Measurements from ENCODE around the gene IQCK. TPM values are rescaled to one million over a fixed set of nuclear protein-coding genes. Genes with fewer than 3 reads are reported as not detected.

The IQCK gene
- polyA plus RNA-seq, 4 donors, result 1.1 to 12.6 (median 5.1) TPM

GRCh38 chr16:19717314-19717713 is 757 bp upstream of the IQCK start:
- H3K9me3 ChIP-seq (ENCODE audit: control insufficient read depth in 2 of 2, insufficient read depth in 1 of 2, low read depth in 1 of 2, low read length in 1 of 2), result no peaks in the 10 kb centered on the region
- peak overlapping the region; percentile 89 to 96 (median 93) for H3K4me3 ChIP-seq (ENCODE audit: low read depth in 1 of 3, low read length in 3 of 3)
- H3K27ac ChIP-seq (ENCODE audit: low read depth in 1 of 3, low read length in 2 of 3), result peak overlapping the region in 2 of 3 donors; percentile 74 to 87
- peak in 1 of 2 donors; percentile 23 for DNase-seq
- WGBS, 3 donors, result 0% methylated on average over 10 of the region's 10 CpGs
- FAIRE-seq, result no peak
- peaks cover 3 to 15% (median 6%) of the 10 kb centered on the region in 3 donors for H3K4me1 ChIP-seq (ENCODE audit: control insufficient read depth in 3 of 3, insufficient read depth in 2 of 3, low read depth in 1 of 3, low read length in 2 of 3)
- H3K36me3 ChIP-seq (ENCODE audit: control insufficient read depth in 3 of 3, insufficient read depth in 2 of 3, low read depth in 1 of 3, low read length in 3 of 3), result peaks cover 2 to 24% (median 8%) of the 10 kb centered on the region in 3 donors
- H3K27me3 ChIP-seq (ENCODE audit: control insufficient read depth in 3 of 3, insufficient read depth in 3 of 3, low read length in 3 of 3), result no peaks in the 10 kb centered on the region

- Histone ChIP-seq H3K27me3 (ENCODE audit: control insufficient read depth in 3 of 3, insufficient read depth in 3 of 3, low read length in 3 of 3) (no peaks in the 10 kb centered on the region), H3K27ac (ENCODE audit: low read depth in 1 of 3, low read length in 2 of 3) (peak overlapping the region in 1 of 3 donors; percentile 67), H3K9me3 (ENCODE audit: control insufficient read depth in 2 of 2, insufficient read depth in 1 of 2, low read depth in 1 of 2, low read length in 1 of 2) (no peaks in the 10 kb centered on the region), H3K4me1 (ENCODE audit: control insufficient read depth in 3 of 3, insufficient read depth in 2 of 3, low read depth in 1 of 3, low read length in 2 of 3) (peaks cover 3 to 15% (median 6%) of the 10 kb centered on the region in 3 donors), H3K4me3 (ENCODE audit: low read depth in 1 of 3, low read length in 3 of 3) (peak overlapping the region; percentile 89 to 96 (median 93)), H3K36me3 (ENCODE audit: control insufficient read depth in 3 of 3, insufficient read depth in 2 of 3, low read depth in 1 of 3, low read length in 3 of 3) (peaks cover 2 to 14% (median 8%) of the 10 kb centered on the region in 3 donors)
- WGBS, 3 donors, result 1% methylated on average over 21 of the region's 21 CpGs
- FAIRE-seq (no peak), DNase-seq (peak in 1 of 2 donors; percentile 20)
These were observed 524 bp downstream of the IQCK start for GRCh38 chr16:19718624-19718965.

- Histone ChIP-seq H3K4me1 (ENCODE audit: control insufficient read depth in 3 of 3, insufficient read depth in 2 of 3, low read depth in 1 of 3, low read length in 2 of 3) (peaks cover 0 to 5% (median 0%) of the 10 kb centered on the region in 3 donors), H3K27me3 (ENCODE audit: control insufficient read depth in 3 of 3, insufficient read depth in 3 of 3, low read length in 3 of 3) (no peaks in the 10 kb centered on the region), H3K27ac (ENCODE audit: low read depth in 1 of 3, low read length in 2 of 3) (no peak overlapping the region), H3K4me3 (ENCODE audit: low read depth in 1 of 3, low read length in 3 of 3) (no peak overlapping the region), H3K9me3 (ENCODE audit: control insufficient read depth in 2 of 2, insufficient read depth in 1 of 2, low read depth in 1 of 2, low read length in 1 of 2) (no peaks in the 10 kb centered on the region), H3K36me3 (ENCODE audit: control insufficient read depth in 3 of 3, insufficient read depth in 2 of 3, low read depth in 1 of 3, low read length in 3 of 3) (peaks cover 0 to 2% (median 0%) of the 10 kb centered on the region in 3 donors)
- DNase-seq (no peak), FAIRE-seq (no peak)
- WGBS, 3 donors, result 80 to 86% (median 86%) methylated on average over 11 of the region's 11 CpGs
These were observed 4.3 kb downstream of the IQCK start for GRCh38 chr16:19722269-19722952.

- no peaks in the 10 kb centered on the region for H3K9me3 ChIP-seq (ENCODE audit: control insufficient read depth in 2 of 2, insufficient read depth in 1 of 2, low read depth in 1 of 2, low read length in 1 of 2)
- H3K4me3 ChIP-seq (ENCODE audit: low read depth in 1 of 3, low read length in 3 of 3), result no peak overlapping the region
- no peak for DNase-seq
- no peaks in the 10 kb centered on the region for H3K27me3 ChIP-seq (ENCODE audit: control insufficient read depth in 3 of 3, insufficient read depth in 3 of 3, low read length in 3 of 3)
- H3K36me3 ChIP-seq (ENCODE audit: control insufficient read depth in 3 of 3, insufficient read depth in 2 of 3, low read depth in 1 of 3, low read length in 3 of 3), result peaks cover 0 to 2% (median 0%) of the 10 kb centered on the region in 3 donors
- WGBS, 3 donors, result 86 to 92% (median 87%) methylated on average over 7 of the region's 7 CpGs
- FAIRE-seq, result no peak
- H3K27ac ChIP-seq (ENCODE audit: low read depth in 1 of 3, low read length in 2 of 3), result no peak overlapping the region
- peaks cover 0 to 5% (median 0%) of the 10 kb centered on the region in 3 donors for H3K4me1 ChIP-seq (ENCODE audit: control insufficient read depth in 3 of 3, insufficient read depth in 2 of 3, low read depth in 1 of 3, low read length in 2 of 3)
These were observed 4.9 kb downstream of the IQCK start for GRCh38 chr16:19722981-19723380.

- H3K27me3 ChIP-seq (ENCODE audit: control insufficient read depth in 3 of 3, insufficient read depth in 3 of 3, low read length in 3 of 3), result no peaks in the 10 kb centered on the region
- H3K27ac ChIP-seq (ENCODE audit: low read depth in 1 of 3, low read length in 2 of 3), result no peak overlapping the region
- no peak for FAIRE-seq
- no peak overlapping the region for H3K4me3 ChIP-seq (ENCODE audit: low read depth in 1 of 3, low read length in 3 of 3)
- H3K9me3 ChIP-seq (ENCODE audit: control insufficient read depth in 2 of 2, insufficient read depth in 1 of 2, low read depth in 1 of 2, low read length in 1 of 2), result peaks cover 0 to 4% of the 10 kb centered on the region in 2 donors
- peaks cover 0 to 15% (median 3%) of the 10 kb centered on the region in 3 donors for H3K36me3 ChIP-seq (ENCODE audit: control insufficient read depth in 3 of 3, insufficient read depth in 2 of 3, low read depth in 1 of 3, low read length in 3 of 3)
- 88 to 97% (median 90%) methylated on average over 3 of the region's 3 CpGs for WGBS, 3 donors
- DNase-seq, result no peak
- H3K4me1 ChIP-seq (ENCODE audit: control insufficient read depth in 3 of 3, insufficient read depth in 2 of 3, low read depth in 1 of 3, low read length in 2 of 3), result no peaks in the 10 kb centered on the region
These were observed 10.5 kb downstream of the IQCK start for GRCh38 chr16:19728636-19728965.

DNA sequence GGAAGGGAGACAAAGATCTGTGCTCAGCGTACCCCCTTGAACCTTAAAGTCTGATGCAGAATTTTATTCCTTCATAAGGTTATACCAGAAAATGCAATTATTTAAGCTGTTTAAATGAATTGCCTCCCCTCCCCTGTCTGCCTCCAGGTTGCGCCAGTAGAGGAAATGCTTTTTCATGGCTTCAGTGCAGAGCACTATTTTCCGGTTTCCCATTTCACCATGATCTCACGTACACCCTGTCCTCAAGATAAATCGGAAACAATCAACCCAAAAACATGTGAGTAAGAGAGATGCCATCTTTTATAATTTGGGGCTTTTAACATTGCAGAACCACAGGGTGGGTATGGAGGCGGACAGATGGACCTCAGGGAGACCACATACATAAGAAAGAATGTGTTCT is 15.5 kb downstream of the IQCK start:
- Histone ChIP-seq H3K27ac (ENCODE audit: low read depth in 1 of 3, low read length in 2 of 3) (no peak overlapping the region), H3K4me3 (ENCODE audit: low read depth in 1 of 3, low read length in 3 of 3) (no peak overlapping the region), H3K9me3 (ENCODE audit: control insufficient read depth in 2 of 2, insufficient read depth in 1 of 2, low read depth in 1 of 2, low read length in 1 of 2) (peaks cover 0 to 4% of the 10 kb centered on the region in 2 donors), H3K27me3 (ENCODE audit: control insufficient read depth in 3 of 3, insufficient read depth in 3 of 3, low read length in 3 of 3) (no peaks in the 10 kb centered on the region), H3K36me3 (ENCODE audit: control insufficient read depth in 3 of 3, insufficient read depth in 2 of 3, low read depth in 1 of 3, low read length in 3 of 3) (peaks cover 0 to 39% (median 3%) of the 10 kb centered on the region in 3 donors), H3K4me1 (ENCODE audit: control insufficient read depth in 3 of 3, insufficient read depth in 2 of 3, low read depth in 1 of 3, low read length in 2 of 3) (no peaks in the 10 kb centered on the region)
- FAIRE-seq (no peak), DNase-seq (no peak)
- WGBS, 3 donors, result 90 to 93% (median 90%) methylated on average over 6 of the region's 6 CpGs

- no peaks in the 10 kb centered on the region for H3K4me1 ChIP-seq (ENCODE audit: control insufficient read depth in 3 of 3, insufficient read depth in 2 of 3, low read depth in 1 of 3, low read length in 2 of 3)
- FAIRE-seq (no peak), DNase-seq (no peak)
- peaks cover 0 to 45% (median 3%) of the 10 kb centered on the region in 3 donors for H3K36me3 ChIP-seq (ENCODE audit: control insufficient read depth in 3 of 3, insufficient read depth in 2 of 3, low read depth in 1 of 3, low read length in 3 of 3)
- WGBS, 3 donors, result 72 to 84% (median 78%) methylated on average over 9 of the region's 9 CpGs
- H3K4me3 ChIP-seq (ENCODE audit: low read depth in 1 of 3, low read length in 3 of 3), result no peak overlapping the region
- peak overlapping the region in 1 of 3 donors; percentile 48 for H3K27ac ChIP-seq (ENCODE audit: low read depth in 1 of 3, low read length in 2 of 3)
- H3K27me3 ChIP-seq (ENCODE audit: control insufficient read depth in 3 of 3, insufficient read depth in 3 of 3, low read length in 3 of 3), result no peaks in the 10 kb centered on the region
- peaks cover 0 to 4% of the 10 kb centered on the region in 2 donors for H3K9me3 ChIP-seq (ENCODE audit: control insufficient read depth in 2 of 2, insufficient read depth in 1 of 2, low read depth in 1 of 2, low read length in 1 of 2)
These were observed 17.2 kb downstream of the IQCK start for GRCh38 chr16:19735074-19735867.

DNA sequence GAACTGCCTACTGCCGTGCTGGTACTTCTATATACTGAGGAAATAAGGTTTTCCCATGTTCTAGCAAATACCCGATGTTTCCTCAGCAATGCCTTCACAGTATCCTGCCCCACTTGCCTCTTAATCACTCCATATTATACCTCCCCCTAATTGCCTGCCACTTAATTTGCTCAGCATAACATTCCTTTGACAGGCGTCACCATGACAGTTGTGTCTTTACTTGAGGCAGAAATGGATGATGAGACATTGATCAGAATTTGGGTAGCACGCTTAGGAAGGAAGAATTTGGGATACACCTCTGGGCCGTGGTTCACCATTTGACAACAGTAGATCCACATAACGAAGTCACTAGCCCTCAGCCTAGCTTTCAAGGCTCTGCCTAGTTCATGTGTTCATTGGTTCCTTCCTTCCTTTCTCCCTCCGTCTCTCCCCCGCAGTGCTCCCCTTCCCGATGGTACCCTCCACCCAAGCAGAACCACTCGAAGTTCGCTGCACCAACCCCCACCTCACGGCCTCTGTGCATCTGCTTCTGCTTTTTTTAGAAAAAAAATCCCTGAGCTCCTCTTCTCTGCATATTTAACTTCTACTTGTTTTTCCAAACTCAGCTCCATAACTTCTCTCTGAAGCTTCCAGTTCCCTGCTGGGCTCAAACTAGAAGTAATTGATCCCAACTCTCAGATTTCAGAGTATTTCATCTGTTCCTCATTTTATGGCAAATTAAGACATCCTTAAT is 19.4 kb downstream of the IQCK start:
- Histone ChIP-seq H3K27ac (ENCODE audit: low read depth in 1 of 3, low read length in 2 of 3) (no peak overlapping the region), H3K4me3 (ENCODE audit: low read depth in 1 of 3, low read length in 3 of 3) (no peak overlapping the region), H3K4me1 (ENCODE audit: control insufficient read depth in 3 of 3, insufficient read depth in 2 of 3, low read depth in 1 of 3, low read length in 2 of 3) (no peaks in the 10 kb centered on the region), H3K9me3 (ENCODE audit: control insufficient read depth in 2 of 2, insufficient read depth in 1 of 2, low read depth in 1 of 2, low read length in 1 of 2) (no peaks in the 10 kb centered on the region), H3K36me3 (ENCODE audit: control insufficient read depth in 3 of 3, insufficient read depth in 2 of 3, low read depth in 1 of 3, low read length in 3 of 3) (peaks cover 0 to 39% (median 3%) of the 10 kb centered on the region in 3 donors), H3K27me3 (ENCODE audit: control insufficient read depth in 3 of 3, insufficient read depth in 3 of 3, low read length in 3 of 3) (no peaks in the 10 kb centered on the region)
- DNase-seq (no peak), FAIRE-seq (no peak)
- 77 to 92% (median 83%) methylated on average over 12 of the region's 12 CpGs for WGBS, 3 donors

Measured in small intestine (tissue), 7 donors.